Stimulated activated CD8-positive, alpha-beta memory T cell treated with anti-CD3 and anti-CD28 coated beads, Interleukin-4, amount 100 ng/mL, for 24 hours (primary cell): Measurements from ENCODE around the gene CNTNAP4.

ENCODE experiments used
- DNase-seq: peaks from one replicate; pipeline ENCODE4 v3.0.0-alpha.2; 2020; ENCODE audit warnings: low read depth

Gene CNTNAP4

DNA sequence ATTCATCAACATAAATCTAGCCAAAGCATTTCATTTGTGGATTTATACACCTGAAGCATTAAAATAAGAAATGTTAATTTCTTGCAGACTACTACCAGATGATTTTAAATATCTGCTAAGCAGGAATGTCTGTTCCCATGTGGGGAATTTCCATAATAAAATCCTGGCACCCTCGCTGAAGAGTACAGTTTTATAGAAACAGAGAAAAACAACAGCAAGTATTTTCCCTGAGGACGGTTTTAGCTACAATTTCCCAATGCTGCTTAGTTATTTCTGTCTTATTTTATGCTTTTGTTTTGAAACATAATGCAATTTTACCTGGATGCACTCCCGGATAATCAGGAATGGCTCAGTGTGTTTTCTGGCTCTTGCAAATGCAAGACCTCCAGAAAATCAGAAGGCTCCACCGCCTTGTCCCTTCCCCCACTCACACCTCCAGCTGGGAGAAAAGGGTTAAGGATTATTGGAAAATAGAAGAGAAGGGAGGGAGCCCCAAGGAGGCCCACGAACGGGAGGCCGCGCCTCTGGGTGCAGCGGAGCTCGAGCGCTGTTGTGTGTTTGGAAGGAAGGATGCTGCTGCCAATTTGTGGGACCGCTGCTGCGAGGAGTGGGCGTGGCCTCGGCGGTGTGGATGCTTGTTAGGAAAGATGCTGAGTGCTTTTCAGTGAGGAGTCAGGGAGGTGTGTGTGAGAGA is at the start of gene CNTNAP4:
TSS of gene CNTNAP4 (plus strand) at position 657 of the 694 bp plus-strand sequence. CDS start 262 bp downstream, outside the sequence.
- DNase-seq: no peak

DNA sequence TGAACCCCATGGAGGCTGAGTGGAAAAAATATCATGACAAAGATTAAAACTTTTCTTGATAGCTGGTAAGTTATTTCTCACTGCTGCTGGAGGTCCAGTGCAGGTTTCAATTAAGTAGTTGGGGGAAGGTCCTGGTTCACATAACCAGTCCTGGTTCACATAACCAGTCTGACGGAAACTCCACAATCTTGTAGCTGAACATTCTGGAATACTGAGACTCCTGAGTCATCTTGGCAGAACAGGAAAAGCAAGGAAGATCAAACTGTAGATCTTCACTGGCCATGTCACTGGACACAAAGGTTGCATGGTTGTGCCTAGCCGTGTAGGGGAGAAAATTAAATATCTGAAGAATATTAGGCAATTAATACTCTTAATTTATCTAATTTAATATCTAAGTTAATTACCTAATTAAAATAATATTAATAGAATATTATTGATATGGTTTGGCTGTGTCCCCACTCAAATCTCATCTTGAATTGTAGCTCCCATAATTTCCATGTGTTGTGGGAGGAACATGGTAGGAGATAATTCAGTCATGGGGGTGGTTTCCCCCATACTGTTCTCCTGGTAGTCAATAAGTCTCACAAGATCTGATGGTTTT is 48.6 kb upstream of the CNTNAP4 start:
- DNase-seq: no peak

DNA sequence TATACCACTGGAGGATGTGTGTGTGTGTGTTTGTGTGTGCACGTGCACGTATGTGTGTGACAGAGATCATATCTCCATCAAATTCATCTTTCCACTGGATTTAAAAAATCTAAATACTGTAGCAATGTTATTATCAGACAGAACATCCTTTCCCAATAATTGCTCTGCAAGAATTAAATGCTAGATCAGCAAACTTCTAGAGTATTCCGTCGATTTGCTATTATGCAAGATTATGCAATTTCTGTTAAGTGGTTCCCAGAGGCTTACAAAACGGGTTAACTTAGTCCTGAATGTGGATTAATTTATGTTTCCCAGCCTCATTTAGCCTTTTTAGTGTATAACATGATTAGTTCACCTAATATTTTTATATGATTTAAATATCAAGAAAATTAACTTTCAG is 44.5 kb upstream of the CNTNAP4 start:
- DNase-seq: no peak

DNA sequence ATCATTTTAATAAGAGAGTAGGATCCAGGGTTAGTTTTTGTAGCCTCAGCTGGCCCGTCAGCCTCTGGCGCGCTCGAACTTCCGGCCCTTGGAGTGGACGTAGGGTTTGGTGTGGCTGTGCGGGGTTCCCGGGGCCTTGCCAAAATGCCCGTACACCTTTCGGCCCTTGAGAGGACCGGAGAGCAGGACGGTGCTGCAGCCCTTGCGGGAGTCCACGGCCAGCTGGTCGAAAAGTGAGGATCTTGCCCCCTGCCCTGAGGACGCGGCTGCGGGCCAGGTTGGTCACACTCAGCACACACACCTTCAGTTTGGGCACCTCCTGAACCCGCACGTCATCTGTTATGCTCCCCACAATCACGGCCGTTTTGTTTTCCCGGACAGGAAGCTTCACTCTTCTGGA is 42.2 kb upstream of the CNTNAP4 start:
- DNase-seq: no peak

DNA sequence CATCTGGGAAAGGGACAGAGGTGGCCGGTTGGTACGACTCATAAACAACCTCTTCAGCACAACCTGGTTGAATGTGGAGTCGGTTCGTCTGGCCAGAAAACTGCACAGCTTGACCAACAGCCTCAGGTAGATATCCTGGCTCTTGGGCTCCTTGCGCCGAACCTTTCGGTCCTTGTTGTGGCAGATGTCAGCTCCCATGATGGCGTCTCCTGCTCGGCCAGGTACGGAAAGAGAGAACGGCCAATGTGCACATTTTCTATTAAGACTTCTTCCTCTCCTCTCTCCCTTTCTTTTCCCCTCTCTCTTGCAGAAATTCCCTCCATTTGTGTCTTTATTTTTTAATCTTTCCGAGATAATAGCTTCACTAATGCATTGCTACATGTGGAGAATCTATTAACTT is 41.8 kb upstream of the CNTNAP4 start:
- DNase-seq: no peak

DNA sequence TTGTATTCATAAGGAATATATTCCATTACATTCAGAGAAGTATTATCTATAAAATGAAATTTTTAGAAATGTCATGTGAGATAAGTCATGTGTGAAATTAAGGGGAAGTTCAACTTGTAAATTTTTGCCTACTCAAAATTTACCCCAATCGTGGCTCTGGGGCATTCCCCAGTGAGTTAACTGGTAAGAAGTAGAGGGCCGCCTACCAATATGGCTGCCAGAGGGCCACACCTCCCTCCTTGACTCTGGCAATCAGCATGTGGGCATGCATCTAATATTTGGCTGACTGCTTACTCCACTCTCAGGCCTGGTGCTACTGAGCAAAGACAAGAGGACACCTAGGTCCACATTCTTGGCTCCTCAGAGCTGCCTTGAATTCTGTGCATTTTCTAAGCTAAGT is 39.7 kb upstream of the CNTNAP4 start:
- DNase-seq: no peak

DNA sequence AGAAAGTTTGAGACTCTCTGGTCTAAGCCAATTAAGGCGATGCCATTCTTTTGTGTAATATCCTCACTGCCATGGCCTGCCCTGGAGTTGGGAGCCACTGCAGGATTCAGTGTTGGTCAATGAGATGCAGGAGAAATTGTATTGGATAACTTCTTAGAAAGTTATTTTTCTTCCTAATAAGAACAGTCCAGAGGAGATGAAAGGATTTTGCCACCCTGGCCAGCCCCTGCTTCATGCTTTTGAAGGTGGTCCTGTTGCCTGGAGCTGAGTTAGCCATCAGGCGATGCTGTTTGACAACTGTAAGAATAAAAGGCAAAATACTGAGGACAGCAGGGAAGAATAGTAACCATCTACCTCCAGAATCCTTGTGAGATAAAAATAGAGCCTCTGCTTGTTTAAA is 35.4 kb upstream of the CNTNAP4 start:
- no peak for DNase-seq

DNA sequence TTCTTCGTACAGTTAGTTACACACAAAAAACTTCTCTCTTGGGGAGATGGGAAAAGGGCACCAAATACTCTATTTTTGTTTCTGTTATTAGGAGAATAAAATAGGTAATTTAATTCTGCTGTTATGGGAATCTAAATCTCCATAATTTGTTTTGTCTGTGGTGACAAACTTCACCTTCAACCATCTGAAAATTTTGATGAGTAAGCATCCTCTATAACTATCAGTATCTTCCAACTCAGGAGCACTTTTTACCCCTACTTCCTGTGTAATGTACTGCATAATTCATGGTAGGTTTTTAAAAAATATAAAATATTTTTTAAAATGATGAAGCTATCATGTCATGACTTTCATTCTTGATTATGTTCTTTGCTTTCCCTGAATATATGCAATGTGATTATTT is 33.6 kb upstream of the CNTNAP4 start:
- DNase-seq: no peak

DNA sequence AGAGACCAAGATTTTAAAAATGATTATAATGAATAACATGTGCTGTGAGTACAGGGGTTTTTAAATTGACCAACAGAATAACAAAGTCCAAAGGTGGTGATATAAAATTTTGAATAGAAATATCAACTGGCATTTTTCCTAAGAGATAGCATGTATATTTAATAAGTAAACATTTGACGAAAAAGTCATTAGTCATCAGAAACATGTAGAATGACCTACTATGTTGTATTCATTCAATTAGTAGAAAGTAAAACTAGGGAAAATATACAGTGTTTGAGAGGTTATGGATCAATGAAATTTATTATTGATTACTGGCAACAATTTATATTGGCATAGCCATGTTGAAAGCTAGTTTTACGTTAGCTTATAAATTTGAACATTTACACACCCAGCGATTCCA is 30.6 kb upstream of the CNTNAP4 start:
- DNase-seq: no peak

DNA sequence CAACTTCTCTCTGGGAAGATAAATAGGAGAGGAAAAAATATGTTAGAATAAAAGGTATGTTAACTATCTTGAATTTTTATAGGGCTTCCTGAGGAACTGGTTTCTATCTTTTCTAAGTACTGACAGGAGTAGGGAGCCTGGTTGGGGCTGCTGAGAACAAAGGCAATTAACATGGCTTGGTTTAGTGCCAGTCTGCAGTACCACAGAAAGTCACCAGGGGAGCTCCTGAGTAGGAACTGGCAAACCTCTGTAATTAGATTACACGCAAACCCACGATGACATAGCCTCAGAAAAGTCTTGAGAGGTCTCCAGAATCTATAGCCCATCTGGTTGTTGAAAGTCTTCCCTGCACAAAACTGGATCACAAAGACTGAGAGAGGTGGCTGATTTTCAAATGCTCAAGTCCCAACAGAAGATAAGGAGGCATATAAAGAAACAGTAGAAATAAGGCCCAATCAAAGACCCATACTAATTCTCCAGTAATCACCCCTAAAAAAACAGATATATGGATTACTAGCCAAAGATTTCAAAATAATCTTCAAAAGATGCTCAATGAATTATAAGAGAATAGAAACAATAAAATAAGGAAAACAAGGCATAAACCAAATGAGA is 11.7 kb upstream of the CNTNAP4 start:
- no peak for DNase-seq

DNA sequence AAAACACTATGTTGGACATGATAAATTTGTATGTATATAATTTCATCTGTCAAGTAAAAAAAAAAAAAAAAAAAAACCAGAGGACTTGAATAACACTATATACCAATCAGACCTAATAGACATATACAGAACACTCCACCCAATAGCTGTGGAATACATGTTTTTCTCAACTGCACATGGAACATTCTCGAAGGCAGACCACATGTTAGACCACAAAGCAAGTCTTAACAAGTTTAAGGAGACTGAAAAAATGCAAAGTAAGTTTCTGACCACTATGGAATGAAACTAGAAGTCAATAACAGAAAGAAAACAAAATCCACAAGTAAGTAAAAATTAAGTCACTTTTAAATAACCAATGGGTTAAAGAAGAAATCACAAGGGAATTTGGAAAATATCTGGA is 8.4 kb upstream of the CNTNAP4 start:
- no peak for DNase-seq

DNA sequence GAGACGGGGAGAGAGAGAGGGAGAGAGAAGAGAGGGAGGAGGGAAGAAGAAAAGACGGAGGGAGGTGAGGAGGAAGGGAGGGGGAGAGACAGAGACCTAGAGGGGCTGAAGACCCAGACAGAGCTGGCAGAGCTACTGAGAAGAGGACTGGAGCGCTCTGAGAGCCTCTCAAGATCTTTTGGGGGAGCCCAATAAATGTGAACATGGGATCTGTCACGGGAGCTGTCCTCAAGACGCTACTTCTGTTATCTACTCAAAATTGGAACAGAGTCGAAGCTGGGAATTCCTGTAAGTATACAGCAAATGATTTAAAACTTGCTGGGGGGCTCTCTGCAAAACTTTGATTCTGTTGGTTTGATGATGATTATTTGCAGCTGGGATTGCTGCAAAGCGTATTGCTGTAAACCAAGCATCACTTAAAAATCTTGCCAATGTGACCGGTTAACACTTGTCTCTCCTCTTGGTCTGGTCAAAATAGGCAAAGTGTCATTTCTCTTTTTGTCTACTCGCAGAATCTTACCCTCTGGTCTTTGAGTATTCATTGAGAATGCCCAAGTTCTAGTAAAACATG is 344 bp downstream of the CNTNAP4 start:
- no peak for DNase-seq

DNA sequence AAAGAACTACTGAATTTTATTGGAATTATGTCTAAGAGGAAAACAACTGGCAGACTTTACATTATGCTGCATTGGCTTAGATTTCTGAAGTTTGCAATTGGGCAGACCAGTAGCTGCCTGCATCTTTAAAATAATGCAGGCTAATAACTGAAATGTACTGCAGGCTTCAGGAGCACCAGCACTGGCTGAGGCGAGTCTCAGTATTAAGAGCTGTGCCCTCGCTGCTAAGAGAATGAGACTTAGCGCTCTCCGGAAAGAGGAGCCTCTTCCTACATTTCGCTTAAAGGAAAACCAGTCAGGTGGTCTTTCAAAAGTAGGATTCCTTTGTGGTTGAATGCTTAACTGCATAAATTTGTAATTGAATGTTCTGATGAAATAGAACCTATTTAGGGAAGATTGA is 885 bp downstream of the CNTNAP4 start:
- no peak for DNase-seq

DNA sequence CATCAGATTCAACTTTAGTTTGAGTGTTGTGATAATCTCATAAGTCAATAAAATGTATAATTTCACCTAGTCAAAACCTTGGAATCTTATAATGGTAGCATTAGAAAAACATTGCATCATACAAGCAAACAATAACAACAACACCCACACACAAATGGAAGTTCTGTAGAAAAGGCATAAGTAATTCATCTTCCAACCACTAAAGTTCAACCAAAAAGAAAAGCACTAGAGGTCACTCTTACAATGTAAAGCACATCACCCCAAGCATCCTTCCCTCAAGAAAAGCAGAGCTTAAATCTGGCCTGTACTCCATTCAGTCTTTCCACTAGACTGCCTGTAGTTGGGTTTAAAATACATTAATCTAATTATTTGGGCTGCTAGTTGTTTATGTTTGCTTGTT is 1.8 kb downstream of the CNTNAP4 start:
- no peak for DNase-seq

DNA sequence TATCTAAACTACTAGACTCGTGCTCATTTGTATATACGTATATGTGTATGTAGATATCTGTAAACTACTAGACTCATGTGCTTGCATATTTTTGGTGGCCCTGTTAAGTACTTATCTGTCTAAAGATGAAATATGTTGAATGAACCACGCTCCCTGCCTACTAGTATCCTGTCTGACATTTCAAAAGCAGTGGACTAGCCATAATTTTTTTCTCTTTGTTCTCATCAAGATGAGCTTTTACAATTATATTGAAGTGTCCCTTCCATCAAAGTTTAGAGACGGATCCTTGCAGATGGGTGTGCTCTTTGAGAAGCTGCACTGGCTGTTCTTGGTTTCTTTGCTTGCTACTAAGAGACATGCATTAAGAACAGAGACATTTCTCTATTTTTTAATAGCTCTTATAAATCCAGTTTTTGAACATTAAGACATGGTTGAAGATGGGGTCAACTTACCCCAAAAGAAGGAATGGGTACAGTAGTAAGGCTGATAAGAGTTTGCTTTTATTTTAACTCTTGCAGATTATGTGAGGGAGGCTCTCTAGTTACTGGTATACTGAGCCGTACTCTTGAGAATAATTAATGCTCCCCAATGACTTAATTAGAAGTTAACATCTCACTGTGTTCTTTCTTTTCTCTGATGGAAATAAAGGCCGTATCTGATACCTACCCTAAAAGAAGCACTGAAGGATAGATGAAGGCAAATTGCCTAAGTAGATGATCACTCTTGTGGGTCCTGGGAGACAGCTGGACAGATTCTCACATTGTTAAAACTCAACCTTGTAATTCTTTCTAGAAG is 3.4 kb downstream of the CNTNAP4 start:
- DNase-seq: no peak

DNA sequence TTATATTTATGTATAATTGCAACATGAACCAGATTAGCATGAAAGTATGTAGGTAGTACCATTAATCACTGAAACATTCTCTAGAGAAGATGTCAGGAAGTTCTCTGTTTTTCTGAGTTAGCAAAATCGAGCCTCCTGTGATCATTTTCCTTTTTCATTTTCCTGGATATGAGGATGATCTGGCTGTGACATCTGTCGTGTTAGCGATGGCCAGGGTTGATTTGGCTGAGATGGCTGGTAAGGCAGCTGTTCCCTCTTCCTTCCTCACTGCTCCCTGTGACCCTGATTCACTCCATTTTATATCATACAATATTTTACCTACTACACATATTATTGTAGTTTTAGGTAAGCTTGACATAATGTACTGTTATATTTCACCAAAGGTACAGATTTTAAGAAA is 10.3 kb downstream of the CNTNAP4 start:
- DNase-seq: no peak

DNA sequence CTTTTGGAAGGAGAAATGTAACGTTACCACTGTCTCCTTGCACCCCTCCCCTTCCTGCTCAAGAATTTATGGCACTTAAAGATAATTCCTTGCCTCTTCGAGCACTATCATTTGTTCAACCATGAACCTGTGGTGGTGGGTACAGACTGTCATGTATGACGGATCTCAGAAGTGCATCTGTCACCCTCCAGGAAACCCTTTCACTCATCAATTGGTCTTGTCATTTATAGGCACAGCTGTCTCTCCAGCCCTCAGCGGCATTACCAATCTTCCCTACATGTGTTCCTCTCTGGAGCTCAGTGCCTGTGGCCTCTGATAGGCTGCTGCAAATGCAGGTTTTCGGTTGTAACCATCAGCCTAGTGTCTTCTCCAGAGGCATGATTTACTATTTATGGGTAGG is 15.0 kb downstream of the CNTNAP4 start:
- DNase-seq: no peak

DNA sequence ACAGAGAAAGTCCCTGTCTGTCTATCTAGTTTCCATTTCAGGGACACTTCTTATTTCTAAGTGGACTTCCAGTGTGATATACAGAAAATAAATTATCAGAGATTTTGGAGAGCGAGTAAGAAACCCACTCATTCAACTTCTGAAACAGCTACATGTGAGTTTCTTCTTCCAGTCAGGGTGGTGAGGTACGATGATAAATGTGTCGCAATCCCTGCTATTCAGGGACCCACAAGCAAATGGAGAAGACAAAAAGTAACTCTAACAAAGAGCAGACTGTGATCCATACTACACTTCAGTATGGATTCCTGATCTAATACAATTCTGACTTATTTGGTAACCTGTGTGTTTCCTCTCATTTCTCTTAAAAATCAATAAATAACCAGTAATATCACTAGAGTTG is 16.8 kb downstream of the CNTNAP4 start:
- DNase-seq: no peak

DNA sequence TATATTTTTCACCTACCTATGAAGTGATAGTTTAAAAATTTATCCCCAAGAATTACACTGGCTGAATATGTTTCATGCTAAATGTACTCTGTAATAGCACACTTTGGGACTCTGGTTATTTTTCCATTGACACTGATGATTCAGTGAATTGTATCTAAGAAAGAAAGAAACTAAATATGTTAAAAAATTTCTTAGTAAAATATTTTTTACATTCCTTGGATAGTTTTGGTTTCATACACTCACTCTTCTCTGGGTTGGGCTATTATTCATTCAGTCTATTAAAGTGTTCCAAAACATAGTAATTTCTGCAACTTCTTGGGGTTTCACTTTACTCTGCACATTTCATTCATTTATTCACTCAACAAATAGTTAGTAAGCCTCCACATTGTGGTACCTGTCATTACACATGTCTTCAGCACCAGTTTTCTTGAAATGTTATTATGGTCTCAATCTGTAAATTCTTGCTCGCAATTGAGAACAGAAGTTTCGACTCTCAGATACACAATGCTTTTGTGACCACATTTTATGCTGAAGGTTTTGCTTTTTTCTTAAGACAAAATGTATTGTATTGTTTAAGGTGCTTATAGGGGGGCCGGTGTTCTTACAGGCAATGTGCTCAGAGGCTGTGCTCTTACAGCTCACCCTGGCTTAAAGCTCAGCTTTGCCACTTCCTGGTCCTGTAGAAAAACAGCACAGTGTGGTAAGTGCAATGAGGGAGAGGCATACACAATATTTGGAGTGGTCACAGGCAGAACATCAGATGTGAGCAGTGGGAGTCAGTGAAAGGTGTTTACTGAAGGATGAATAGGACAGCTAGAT is 17.4 kb downstream of the CNTNAP4 start:
- no peak for DNase-seq

DNA sequence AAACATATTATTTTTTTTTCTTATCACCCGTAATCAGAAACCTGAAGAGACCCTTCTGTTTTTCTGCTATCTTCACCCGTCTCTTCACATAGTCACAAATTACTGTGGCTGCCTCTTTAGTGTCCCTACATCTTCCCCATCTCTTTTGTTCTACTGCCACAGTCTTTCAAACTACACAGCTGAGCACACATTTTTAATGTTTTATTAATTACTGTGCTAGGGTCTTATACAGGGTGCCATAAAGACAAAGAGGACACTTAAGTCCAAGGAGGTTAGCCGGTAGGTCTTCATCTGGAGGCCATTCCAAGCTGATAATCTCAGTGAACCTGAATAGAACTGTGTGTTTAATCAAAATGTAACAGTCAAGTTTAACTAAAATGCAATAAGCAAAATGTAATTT is 20.7 kb downstream of the CNTNAP4 start:
- no peak for DNase-seq

DNA sequence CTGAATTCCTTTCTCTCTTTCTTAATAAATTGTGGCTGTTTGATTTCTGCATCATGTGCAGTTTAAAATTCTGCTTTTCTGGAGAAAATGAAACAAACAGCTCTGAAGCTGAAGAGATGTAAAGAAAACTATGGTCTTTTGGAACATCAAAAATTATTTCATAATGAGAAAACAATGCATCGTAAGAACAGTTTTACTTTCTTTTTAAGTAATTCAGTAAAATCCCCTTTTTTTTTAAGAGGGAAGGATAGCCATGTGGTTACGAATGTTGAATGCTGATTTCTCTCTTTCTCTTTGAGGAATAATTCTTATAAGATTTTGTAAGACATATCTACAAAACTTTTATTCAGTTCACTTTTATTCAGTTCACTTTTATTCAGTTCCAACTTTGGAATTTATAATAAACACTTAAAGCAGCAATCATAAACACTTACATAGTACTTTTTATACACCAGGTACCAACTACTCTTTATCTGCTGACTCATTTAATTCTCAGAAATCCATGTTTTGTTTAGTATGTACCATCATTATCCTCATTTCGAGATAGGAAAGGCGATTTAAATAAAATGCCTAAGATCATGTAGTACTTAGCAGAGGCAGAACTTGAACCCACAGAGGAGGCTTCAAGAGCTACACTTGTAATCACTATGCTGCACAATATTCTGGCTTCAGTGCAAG is 26.6 kb downstream of the CNTNAP4 start:
- no peak for DNase-seq
